OCI-LY1 (cell line): ENCODE results near the gene COPZ1.
A peak's percentile ranks its signal among the peaks of the same experiment; 100 is the strongest.

Experiments
- H2AFZ ChIP-seq: fragments of 200-600 bp; sonication (generic), shearing (Covaris generic); 2 replicates; pipeline ENCODE4 v1.6.0; 2014; ENCODE audit warnings: antibody characterized with exemption, mild to moderate bottlenecking, low read length
- H3F3A ChIP-seq: fragments of 200-600 bp; sonication (generic), shearing (Covaris generic); 2 replicates; pipeline ENCODE4 v1.6.0; 2014; ENCODE audit warnings: mild to moderate bottlenecking, antibody characterized with exemption, low read length, moderate library complexity; ENCODE audit not compliant: insufficient read depth
- H3K27ac ChIP-seq: fragments of 200-600 bp; sonication (generic); 2 replicates; pipeline ENCODE4 v1.5.1; 2014; ENCODE audit warnings: low read length, mixed run types, mild to moderate bottlenecking, low read depth; ENCODE audit not compliant: poor library complexity, severe bottlenecking
- H3K27me3 ChIP-seq: fragments of 200-600 bp; sonication (generic); 2 replicates; pipeline ENCODE4 v1.6.0; 2014; ENCODE audit warnings: antibody characterized with exemption, mild to moderate bottlenecking, low read length, moderate library complexity; ENCODE audit not compliant: insufficient read depth
- H3K36me3 ChIP-seq: fragments of 200-600 bp; sonication (generic); 2 replicates; pipeline ENCODE4 v1.6.1; 2014; ENCODE audit warnings: mild to moderate bottlenecking, antibody characterized with exemption, low read length, moderate library complexity, mixed read lengths; ENCODE audit not compliant: insufficient read depth
- H3K4me1 ChIP-seq: fragments of 200-600 bp; sonication (generic); 2 replicates; pipeline ENCODE4 v1.5.1; 2014; ENCODE audit warnings: mild to moderate bottlenecking, low read length, moderate library complexity; ENCODE audit not compliant: insufficient read depth, severe bottlenecking
- H3K4me2 ChIP-seq: fragments of 200-600 bp; sonication (generic), shearing (Covaris generic); 2 replicates; pipeline ENCODE4 v1.6.1; 2014; ENCODE audit warnings: low read length
- H3K4me3 ChIP-seq: fragments of 200-600 bp; sonication (generic); 2 replicates; pipeline ENCODE4 v1.5.1; 2014; ENCODE audit warnings: low read length, low read depth, mild to moderate bottlenecking, mixed read lengths; ENCODE audit not compliant: poor library complexity, severe bottlenecking
- H3K79me2 ChIP-seq: fragments of 200-600 bp; shearing (Covaris generic); 2 replicates; pipeline ENCODE4 v1.6.1; 2016; ENCODE audit warnings: mixed run types, low read length, mixed read lengths; ENCODE audit not compliant: insufficient read depth
- H3K9ac ChIP-seq: fragments of 200-600 bp; sonication (generic), shearing (Covaris generic); 2 replicates; pipeline ENCODE4 v1.6.1; 2014; ENCODE audit warnings: mild to moderate bottlenecking, low read length, mixed read lengths
- H3K9me2 ChIP-seq: fragments of 200-600 bp; sonication (generic), shearing (Covaris generic); 2 replicates; pipeline ENCODE4 v1.6.1; 2014; ENCODE audit warnings: low read depth, mild to moderate bottlenecking, low read length, mixed read lengths
- H3K9me3 ChIP-seq: fragments of 200-600 bp; shearing (Covaris generic); 2 replicates; pipeline ENCODE4 v1.6.1; 2014; ENCODE audit warnings: low read length, mixed read lengths
- H4K20me1 ChIP-seq: fragments of 200-600 bp; sonication (generic), shearing (Covaris generic); 2 replicates; pipeline ENCODE4 v1.6.0; 2016; ENCODE audit warnings: mild to moderate bottlenecking, low read length; ENCODE audit not compliant: insufficient read depth
- CTCF ChIP-seq: fragments of 200-600 bp; sonication (generic), shearing (Covaris generic); IDR thresholded peaks from 2 replicates; pipeline ENCODE4 v1.5.1; 2017; ENCODE audit warnings: mild to moderate bottlenecking, antibody characterized with exemption, low read length, moderate library complexity, mixed read lengths
- EZH2 ChIP-seq: fragments of 200-600 bp; sonication (generic), shearing (Covaris generic); IDR thresholded peaks from 2 replicates; pipeline ENCODE4 v1.8.0; 2017; ENCODE audit warnings: borderline replicate concordance, mixed run types, mild to moderate bottlenecking, antibody characterized with exemption, low read length, moderate library complexity, mixed read lengths

Gene COPZ1

GRCh38 chr12:54393207-54393609, 68.3 kb downstream of the COPZ1 start:
- H3K9ac ChIP-seq, result no peak overlapping the region
- no peak overlapping the region for H3K27ac ChIP-seq
- no peak overlapping the region for H3K4me3 ChIP-seq

GRCh38 chr12:54393743-54394142, 68.8 kb downstream of the COPZ1 start:
- H3K36me3 ChIP-seq, result no peaks in the 10 kb centered on the region
- H4K20me1 ChIP-seq, result no peaks in the 10 kb centered on the region
- no peak overlapping the region for H3K27ac ChIP-seq
- no peak overlapping the region for H3K4me2 ChIP-seq
- no peaks in the 10 kb centered on the region for H3K79me2 ChIP-seq
- H3K4me3 ChIP-seq, result no peak overlapping the region
- H3K9me2 ChIP-seq, result no peaks in the 10 kb centered on the region
- H2AFZ ChIP-seq, result no peak overlapping the region
- peaks cover 4% of the 10 kb centered on the region for H3K4me1 ChIP-seq
- no peaks in the 10 kb centered on the region for H3K9me3 ChIP-seq
- H3K9ac ChIP-seq, result no peak overlapping the region
- no peaks in the 10 kb centered on the region; the same call in 1 of the 2 replicates for H3K27me3 ChIP-seq
- no peaks in the 10 kb centered on the region for H3F3A ChIP-seq
- no peak for TF ChIP-seq CTCF
- TF ChIP-seq EZH2, result no peak

More at GRCh38 chr12:54393207-54393609, 68.3 kb downstream of the COPZ1 start:
- H3K9me3 ChIP-seq, result no peaks in the 10 kb centered on the region
- H3K9me2 ChIP-seq, result no peaks in the 10 kb centered on the region
- H4K20me1 ChIP-seq, result no peaks in the 10 kb centered on the region
- no peak overlapping the region for H3K4me2 ChIP-seq
- no peaks in the 10 kb centered on the region for H3K79me2 ChIP-seq
- no peak for TF ChIP-seq EZH2
- TF ChIP-seq CTCF, result no peak
- H3F3A ChIP-seq, result no peaks in the 10 kb centered on the region
- peaks cover 4% of the 10 kb centered on the region for H3K4me1 ChIP-seq
- no peaks in the 10 kb centered on the region; the same call in 1 of the 2 replicates for H3K27me3 ChIP-seq
- H2AFZ ChIP-seq, result no peak overlapping the region
- no peaks in the 10 kb centered on the region for H3K36me3 ChIP-seq

- Histone ChIP-seq H3K4me1 (peaks cover 4% of the 10 kb centered on the region), H3F3A (no peaks in the 10 kb centered on the region), H2AFZ (no peak overlapping the region), H3K79me2 (no peaks in the 10 kb centered on the region), H3K4me3 (no peak overlapping the region), H4K20me1 (no peaks in the 10 kb centered on the region), H3K9ac (no peak overlapping the region), H3K9me3 (no peaks in the 10 kb centered on the region), H3K4me2 (no peak overlapping the region), H3K27ac (no peak overlapping the region), H3K27me3 (no peaks in the 10 kb centered on the region; the same call in 1 of the 2 replicates), H3K9me2 (no peaks in the 10 kb centered on the region), H3K36me3 (no peaks in the 10 kb centered on the region)
- TF ChIP-seq EZH2, result no peak
- TF ChIP-seq CTCF, result peak; percentile 68
Measured at GRCh38 chr12:54394281-54394719, 69.4 kb downstream of the COPZ1 start.
